GM04503 (cell line): Measurements from ENCODE around the gene NOX4.

Experiments
- DNase-seq: peaks from one replicate; pipeline ENCODE4 v3.0.0-alpha.2; 2012; ENCODE audit warnings: low read depth

Gene NOX4

DNA sequence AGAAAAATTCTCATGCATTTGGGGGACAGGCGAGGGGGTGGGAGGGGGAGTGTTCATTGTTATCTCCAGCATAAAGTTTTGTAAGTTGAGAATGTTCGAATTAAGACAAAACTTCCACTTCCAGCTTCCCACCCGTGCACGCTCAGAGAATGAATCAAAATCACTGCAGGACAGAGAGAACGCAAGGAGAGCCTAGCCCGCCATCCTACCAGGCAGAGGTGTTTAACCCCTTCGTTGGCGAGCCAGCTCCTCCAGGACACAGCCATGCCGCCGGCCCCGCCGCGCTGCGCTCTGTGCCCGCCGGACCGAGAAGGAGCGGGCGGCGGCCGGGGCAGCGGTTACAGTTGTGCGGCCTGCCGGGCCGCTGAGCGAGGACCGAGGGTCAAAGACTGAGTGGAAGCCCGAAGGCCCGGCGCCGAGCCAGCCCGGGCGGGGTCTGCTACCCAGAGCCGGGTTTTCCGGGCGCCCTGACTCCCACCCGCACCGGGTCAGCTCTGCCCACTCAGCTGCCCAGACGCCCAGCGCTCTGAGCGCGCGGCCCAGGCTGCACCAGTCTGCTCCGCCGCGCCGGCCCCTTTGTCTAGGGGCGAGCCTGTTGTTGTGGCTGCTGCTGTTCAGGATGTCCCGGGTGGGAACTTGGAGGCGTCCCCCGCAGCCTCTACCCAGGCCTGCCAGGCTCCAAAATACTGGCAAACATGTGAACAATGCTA is at the start of gene NOX4:
Gene NOX4 (minus strand): TSS at position 395 of the 710 bp plus-strand sequence. CDS start 129 bp downstream, at position 266.
- peak; percentile 3 for DNase-seq

DNA sequence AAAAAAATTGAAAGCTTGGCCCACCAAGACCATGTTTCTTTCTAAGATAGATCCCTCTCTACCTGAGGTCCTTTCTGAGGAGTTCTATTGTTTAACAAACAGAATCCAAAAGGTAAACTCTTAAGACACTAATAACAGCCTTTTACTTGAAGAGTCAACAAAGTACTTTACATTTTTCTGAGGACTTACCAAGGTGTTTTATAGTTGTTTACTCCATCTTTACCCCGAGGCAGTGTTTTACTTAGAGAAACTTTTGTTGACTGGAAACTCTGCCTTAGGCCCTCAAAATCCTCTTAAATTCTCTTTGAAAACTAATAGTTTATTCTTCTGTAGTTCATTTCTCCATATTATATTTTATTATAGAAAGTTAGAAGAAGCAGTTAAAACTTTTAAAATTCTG is 49.7 kb upstream of the NOX4 start:
- no peak for DNase-seq

DNA sequence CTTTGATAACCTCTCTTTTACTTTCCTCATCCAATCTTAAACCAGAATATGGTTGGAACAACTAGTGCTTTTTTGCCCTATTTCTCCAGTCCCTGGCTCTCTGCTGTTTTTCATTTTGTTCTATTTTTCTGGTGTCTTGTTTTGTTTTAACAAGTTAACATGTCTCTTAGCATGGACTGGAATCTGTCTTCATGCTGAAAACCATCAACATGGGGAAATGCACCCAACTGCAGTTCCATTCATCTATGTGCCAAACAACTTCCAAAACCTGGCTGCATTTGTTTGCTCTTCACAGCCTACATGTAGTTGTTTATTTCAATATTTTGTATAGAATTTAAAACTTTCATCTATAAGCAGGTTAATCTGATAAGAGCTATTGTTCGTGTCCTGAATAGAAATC is 46.8 kb upstream of the NOX4 start:
- DNase-seq = no peak

DNA sequence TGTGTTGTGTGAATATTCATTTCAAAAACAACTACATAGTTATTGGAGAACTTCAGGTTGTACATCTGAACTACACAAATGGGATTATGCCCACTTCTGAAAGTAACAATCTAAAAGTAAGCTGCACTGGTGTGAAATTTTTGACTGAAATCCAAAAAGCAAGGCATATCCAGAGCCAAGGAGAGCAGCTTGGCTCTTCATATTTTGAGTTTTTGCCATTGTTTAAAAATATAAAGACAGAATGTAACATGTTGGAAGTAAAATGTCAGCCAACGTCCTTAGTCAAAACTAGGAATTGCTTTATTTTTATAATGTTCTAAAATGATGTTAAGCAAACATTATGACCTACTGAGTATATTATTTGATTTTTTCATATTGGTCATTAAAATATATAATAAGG is 45.8 kb upstream of the NOX4 start:
- no peak for DNase-seq

DNA sequence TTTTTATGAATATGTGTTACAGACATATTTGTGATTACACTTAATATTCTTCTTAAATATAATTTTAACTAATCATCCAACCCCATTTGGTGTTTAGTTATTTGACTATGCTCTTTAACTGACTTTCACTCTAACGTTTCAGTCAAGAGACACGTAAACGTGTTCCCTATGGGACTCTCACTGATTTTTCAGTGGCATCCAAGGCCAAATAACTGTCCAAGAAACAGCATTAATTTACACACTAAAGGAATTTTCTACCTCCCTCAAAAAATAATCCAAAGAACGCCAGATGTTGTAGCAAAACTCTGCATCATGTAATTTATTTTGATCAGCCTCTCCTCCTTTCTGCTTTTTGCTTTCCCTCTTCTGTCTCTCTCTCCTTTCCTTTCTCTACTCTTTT is 44.0 kb upstream of the NOX4 start:
- DNase-seq = no peak

DNA sequence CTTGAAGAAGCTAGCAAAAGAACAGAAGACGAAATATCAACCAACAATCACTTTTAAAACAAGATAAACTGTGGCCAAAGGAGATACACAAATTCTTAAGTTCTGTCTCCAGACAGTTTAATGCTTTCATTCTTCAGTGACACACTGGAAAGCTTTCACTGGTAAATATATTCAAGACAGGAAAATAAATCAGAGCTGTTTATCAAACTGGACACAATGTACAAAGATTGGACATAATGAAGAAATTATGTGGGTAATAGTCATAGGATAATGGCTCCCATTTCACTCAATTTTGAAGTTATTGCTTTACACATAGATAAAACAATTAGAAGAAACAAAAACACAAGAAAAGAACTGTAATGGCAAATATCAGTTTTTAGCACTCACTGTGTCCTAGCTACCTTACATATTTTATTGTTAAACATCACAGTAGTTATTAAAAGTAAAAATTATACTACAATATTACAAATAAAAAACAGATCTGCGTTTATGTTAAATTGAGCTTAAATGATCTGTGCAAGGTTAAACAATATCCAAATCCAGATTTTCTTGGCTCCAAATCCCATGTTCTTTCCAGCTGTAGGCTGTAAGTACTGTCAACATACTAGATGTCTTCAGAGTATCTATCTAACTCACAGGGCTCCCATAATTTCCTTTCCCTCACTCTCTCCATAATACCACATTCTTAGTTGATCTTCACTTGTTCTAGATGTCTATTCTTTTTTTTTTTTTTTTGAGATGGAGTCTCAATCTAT is 38.6 kb upstream of the NOX4 start:
- no peak for DNase-seq

DNA sequence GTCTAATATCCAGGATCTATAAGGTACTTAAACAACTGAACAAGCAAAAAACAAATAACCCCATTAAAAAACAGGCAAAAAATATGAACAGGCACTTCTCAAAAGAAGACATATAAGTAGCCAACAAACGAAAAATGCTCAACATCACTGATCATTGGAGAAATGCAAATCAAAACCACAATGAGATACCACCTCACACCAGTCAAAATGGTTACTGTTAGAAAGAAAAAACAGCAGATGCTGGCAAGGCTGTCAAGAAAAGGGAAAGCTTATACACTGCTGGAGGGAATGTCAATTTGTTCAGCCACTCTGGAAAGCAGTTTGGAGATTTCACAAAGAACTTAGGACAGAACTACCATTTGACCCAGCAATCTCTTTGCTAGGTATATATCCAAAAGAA is 30.6 kb upstream of the NOX4 start:
- DNase-seq = no peak

DNA sequence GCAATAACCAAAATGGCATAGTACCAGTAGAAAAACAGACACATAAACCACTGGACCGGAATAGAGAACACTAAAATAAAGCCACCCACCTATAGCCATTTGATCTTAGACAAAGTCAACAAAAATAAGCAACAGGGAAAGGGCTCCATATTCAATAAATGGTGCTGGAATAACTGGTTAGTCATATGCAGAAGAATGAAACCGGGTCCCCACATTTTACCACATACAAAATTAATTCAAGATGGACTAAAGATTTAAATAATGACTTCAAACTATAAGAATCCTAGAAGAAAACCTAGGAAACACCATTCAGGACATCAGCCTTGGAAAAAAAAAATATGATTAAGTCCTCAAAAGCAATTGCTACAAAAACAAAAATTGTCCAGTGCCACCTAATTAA is 30.1 kb upstream of the NOX4 start:
- peak; percentile 1 for DNase-seq

DNA sequence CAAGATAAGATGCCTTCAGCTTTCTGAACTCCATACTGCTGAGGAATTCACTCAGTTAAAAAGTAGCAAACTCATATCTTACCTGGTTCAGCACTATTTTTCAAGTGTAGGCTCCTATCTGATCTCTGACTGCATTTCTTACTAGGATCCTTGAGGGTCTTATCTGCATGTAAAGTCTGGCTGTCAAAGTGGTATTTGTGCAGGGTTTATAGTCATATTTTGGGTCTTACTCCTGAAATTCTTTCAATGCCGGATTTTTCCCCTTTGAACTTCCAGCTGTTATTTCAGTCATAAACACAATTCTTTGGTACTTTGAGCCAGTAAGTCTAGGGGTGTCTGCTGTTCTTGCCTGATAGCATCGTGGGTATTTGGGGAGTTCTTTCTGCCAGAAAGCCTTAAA is 25.3 kb upstream of the NOX4 start:
- DNase-seq = no peak

DNA sequence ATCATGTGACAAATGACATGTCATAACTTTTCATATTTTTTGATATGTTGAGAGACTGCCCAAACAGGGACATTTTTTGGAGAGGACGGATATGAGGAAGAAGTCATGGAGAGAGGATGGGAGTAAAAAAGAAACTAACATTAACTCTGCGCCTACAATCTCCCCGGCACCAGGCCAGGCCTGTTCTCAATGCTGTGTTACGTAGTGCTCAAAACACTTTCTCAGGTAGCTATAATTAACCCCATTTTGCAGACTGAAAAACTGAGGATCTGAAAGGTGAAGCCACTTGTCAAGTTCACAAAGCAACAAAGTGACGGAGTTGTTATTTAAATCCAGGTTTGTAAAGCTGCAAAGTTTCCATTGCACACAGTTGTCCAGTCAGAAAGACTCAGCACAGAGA is 17.4 kb upstream of the NOX4 start:
- no peak for DNase-seq

DNA sequence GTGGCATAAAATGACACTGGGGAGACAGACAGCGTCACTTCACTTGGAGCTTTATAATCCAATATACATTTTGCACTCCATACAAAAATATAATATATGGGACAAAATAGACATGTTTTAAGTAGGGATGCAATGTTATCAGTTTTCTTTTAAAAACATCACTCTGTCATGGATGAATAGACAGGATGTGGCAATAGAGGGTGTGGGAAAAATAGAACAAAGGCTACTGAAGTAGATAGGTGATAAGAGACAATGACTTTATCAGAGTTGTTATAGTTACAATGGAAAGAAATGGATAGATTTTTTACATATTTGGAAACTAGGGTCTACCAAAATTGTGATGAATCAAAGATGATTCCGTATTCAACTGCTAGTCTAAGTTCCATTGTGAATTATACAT is 13.1 kb upstream of the NOX4 start:
- DNase-seq = no peak

DNA sequence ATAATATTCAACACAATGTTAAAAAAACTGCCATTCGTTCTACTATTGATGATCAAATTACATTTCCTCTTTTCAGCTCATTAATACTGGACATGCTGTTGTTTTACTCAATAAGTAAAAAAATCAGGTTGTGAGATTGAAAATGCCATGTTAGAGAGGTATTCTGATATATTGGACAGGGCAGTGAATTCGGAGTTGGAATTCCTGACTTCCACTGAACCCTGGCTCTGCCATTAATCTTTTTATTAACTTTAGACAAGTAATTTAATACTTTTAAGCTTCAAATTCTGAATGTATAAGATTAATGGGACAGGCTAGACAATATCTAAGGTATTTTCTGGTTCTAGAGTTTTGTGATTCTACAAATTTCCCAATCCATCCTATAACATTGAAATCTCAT is 12.2 kb upstream of the NOX4 start:
- no peak for DNase-seq

DNA sequence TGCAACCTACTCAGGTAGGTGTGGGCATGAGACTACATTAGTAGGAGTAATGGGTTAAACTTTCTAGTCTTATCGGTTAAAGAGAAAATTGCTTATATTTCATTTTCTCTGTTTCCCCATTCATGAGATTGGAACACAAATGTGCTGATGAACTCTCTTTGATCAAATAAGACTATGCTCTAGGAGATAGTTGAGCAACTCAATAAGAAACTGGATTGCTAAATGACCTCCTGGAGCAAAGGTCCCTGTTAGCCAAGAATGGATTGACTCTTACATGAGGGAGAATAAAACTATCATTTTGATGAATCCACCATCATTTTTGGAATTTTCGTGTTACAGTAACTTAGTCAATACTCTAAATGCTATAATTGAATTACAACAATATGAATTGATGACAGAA is 11.1 kb upstream of the NOX4 start:
- no peak for DNase-seq

DNA sequence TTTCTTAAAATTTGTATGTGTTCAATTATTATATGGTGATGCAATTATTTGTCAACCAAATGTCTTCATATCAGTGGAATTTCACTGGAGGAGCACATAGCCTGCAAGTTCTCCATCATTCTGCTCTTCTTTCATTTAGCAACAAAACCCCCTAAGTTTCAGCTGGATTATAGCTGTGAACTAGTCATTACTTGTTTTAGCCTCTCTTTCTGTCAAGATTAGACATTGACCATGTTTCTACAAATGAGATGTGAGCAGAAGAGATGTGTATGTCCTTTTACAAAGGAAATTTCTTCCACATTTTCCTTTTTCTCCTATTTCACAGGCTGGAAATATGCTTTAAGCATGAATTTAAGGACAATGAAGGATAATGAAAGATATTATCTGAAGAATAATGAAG is 9.2 kb upstream of the NOX4 start:
- no peak for DNase-seq

DNA sequence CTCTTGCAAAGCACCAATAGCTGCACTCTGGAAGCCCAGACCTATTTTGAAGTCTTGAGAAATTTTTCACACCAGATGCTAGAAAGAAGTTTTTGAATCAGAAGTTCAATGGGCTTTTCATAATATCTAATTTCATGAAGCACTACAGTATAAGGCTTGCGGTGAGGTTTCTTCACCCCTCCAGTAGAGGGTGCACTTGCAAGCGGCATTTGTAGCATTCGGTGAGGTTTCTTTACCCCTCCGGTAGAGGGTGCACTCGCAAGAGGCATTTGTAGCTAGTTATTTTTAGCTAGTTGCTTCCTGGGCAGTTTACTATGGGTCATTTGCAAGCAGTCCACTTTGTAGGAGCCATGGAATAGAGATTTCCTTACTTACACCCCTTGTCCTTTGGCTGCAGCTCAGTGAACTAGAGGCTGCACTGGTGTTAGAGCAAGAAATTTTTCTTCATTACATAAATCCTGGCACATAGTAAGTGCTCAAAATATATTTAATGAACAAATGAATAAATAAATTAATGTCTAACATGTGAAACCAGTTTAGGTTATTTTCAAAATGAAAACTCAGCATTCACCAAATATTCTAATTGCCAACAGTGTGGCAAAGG is 7.8 kb upstream of the NOX4 start:
- DNase-seq = no peak

DNA sequence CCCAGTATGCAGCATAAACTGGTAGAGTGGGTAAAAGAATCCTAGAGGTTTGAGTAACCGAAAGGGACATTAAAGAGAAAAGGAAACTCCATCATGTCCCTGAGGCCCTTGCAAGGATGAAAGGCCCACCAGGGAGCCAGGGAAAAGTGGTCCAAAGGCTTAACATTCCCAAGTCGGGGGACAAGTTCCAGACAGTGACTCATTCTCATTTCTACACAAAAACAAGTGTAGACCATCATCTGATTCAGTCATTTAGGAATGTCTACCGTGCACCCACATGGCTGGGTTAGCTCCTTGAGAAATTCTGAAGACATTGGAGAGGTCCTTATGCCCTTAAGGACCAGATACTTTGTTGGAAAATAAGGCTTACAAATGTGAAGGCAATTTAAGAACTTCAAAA is 4.8 kb upstream of the NOX4 start:
- DNase-seq = peak; percentile 57

DNA sequence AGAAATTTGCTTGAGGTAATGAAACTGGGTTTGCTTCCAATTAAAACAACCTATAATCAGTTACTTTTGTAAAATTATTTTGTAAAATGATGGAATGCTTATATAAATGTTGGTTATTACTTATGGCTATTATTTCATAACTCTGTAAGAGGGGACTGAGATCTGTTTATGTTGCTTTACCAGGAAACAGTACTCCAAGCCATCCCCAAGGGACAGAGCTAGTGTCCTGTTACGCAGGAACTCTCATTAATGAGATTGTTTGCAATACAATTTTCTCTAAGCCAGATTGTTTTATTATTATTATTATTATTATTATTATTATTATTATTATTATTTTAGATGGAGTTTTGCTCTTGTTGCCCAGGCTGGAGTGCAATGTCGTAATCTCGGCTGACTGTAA is 2.3 kb upstream of the NOX4 start:
- no peak for DNase-seq

DNA sequence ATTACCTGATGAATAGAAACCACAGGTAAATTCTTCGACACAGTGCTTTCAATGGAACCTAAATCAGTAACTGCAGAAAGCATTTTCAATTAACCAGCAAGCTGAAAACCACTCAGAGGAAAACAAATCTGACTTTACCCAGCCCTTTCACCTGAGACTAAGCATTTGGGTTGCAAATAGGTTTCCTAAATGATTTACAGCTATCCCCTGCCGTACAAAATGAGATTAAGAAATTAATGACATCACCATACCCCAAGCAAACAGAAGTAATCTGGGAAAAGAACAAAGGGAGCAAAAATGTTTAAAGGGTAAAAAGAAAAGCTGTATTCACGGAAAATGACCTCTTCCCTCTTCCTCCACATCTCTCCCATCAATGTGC is 584 bp downstream of the NOX4 start:
- no peak for DNase-seq

DNA sequence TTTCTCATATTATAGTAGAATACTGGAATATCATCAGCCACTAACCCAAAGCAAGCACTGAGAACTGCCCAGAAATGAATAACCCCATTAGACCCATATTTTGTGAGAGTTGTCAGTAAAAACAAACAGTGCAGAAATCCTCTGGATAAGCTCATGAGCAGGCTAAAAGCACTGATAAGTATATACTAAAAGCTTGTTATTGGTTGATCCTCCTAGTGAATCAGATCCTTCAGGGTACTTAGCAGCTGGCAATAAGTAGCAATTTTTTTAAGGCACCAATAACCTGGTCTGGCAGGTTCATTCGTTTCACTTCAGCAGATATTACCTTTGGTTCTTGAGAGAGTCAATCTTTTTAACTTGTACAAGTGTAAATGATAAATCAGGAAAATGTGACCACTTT is 1.2 kb downstream of the NOX4 start:
- no peak for DNase-seq

DNA sequence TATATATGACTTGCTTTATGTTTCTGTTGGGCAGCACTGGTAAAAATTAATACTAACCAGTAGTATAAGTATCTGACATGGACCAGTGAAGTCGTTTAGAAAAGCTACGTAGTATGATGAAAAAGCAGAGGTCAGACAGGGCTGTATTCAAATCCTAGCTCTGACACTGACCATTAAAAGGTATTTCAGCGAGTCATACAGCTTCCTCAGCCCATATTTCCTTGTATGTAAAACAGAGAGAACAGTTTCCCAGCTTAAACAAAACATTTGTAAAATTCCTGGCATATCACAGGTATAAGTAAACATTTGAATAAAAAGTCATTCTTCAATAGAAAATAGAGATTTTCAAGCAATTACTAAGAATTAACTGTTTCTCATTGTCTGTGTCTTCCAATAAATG is 4.2 kb downstream of the NOX4 start:
- peak; percentile 1 for DNase-seq

DNA sequence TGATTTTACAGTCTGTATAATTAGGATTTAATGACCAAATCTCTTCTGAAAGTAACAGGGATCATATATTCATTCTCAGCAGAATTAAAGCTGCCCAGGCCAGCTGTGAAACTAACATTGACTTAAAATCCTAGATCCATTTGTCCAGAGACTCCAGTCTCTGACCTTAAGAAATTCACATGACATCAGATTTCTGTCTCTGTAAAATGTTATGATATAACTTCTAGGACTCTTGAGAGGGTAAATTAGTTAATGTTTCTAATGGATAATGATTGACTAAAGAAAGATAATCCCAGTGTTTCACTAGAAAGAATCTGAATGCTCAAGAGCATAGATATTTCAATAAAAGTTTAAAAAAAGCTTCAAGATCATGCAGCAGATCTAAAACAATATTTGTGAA is 6.3 kb downstream of the NOX4 start:
- no peak for DNase-seq

DNA sequence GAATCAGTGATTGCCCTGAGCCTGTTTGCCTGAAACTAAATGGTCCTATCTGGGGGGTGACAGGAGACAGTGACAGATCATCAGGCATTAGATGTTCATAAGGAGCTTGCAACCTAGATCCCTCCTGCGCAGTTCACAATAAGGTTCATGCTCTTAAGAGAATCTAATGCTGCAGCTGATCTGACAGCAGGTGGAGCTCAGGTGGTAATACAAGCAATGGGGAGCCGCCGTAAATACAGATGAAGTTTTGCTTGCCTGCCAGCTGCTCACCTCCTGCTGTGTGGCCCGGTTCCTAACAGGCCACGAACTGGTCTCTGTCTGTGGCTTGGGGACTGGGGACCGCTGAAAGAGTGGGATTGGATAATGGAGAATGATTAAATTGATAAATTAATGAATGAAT is 14.0 kb downstream of the NOX4 start:
- no peak for DNase-seq

DNA sequence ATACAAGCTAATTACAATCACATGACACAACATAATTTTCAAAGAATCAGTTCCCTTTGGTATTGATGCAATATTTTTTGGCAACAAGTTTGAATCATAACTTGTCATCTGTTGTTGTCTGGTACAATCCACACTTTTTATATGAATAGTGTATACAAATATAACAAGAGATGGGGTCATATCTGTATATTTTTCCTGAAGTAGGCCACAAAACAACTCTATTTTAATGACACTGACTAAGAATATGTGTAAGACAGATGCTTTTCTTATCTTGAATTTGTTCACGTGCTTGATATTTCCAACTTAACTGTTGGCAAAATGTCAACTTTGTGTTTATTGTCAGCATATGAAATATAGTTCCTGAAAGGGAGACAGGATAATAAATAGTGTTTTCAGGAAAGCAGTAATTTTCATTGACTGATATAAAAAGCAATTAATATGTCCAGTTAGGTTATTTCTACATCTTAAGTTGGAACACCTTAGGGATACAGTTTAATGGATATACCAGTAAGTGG is 27.9 kb downstream of the NOX4 start:
- no peak for DNase-seq
